GM23338 (cell line): ENCODE data around the gene HAPLN2. TPM values are rescaled to one million over a fixed set of nuclear protein-coding genes. Genes with fewer than 3 reads are reported as not detected.

Source experiments
- ATAC-seq: fragments of 200-7000 bp; cut with Tn5 transposase; 3 replicates; pipeline ENCODE4 v1.9.1; 2020
- DNase-seq: peaks from one replicate; pipeline ENCODE4 v3.0.0-alpha.2; 2015; ENCODE audit warnings: low spot score
- H2AFZ ChIP-seq: fragments of 200-600 bp; sonication (generic); 2 replicates; pipeline ENCODE4 v1.8.0; 2016; ENCODE audit warnings: antibody characterized with exemption, mild to moderate bottlenecking, moderate library complexity
- H3F3A ChIP-seq: fragments of 200-600 bp; sonication (generic); replicated peaks from 2 replicates; pipeline ENCODE4 v1.8.0; 2017; ENCODE audit warnings: antibody characterized with exemption, mixed run types, low read depth
- H3K27ac ChIP-seq: fragments of 200-600 bp; sonication (generic); 2 replicates; pipeline ENCODE4 v1.6.1; 2016; ENCODE audit warnings: low read depth
- H3K27me3 ChIP-seq: fragments of 200-600 bp; sonication (generic); 2 replicates; pipeline ENCODE4 v1.8.0; 2016; ENCODE audit warnings: mild to moderate bottlenecking, mixed run types, moderate library complexity; ENCODE audit not compliant: insufficient read depth
- H3K36me3 ChIP-seq: fragments of 200-600 bp; sonication (generic); 2 replicates; pipeline ENCODE4 v1.8.0; 2016; ENCODE audit warnings: mild to moderate bottlenecking; ENCODE audit not compliant: insufficient read depth
- H3K4me1 ChIP-seq: fragments of 200-600 bp; sonication (generic); 2 replicates; pipeline ENCODE4 v1.8.0; 2016; ENCODE audit warnings: mild to moderate bottlenecking, moderate library complexity; ENCODE audit not compliant: insufficient read depth
- H3K4me2 ChIP-seq: fragments of 200-600 bp; sonication (generic); 2 replicates; pipeline ENCODE4 v1.7.1; 2017; ENCODE audit warnings: mixed run types
- H3K4me3 ChIP-seq: fragments of 200-600 bp; sonication (generic); 2 replicates; pipeline ENCODE4 v1.6.1; 2016; ENCODE audit warnings: mixed run types
- H3K79me2 ChIP-seq: fragments of 200-600 bp; sonication (generic); replicated peaks from 2 replicates; pipeline ENCODE4 v1.8.0; 2017; ENCODE audit warnings: mild to moderate bottlenecking; ENCODE audit not compliant: insufficient read depth
- H3K9me2 ChIP-seq: fragments of 200-600 bp; sonication (generic); 2 replicates; pipeline ENCODE4 v1.8.0; 2017; ENCODE audit not compliant: insufficient read depth
- H4K20me1 ChIP-seq: fragments of 200-600 bp; sonication (generic); replicated peaks from 2 replicates; pipeline ENCODE4 v1.8.0; 2017; ENCODE audit warnings: mild to moderate bottlenecking; ENCODE audit not compliant: insufficient read depth
- H3K27ac Mint-ChIP-seq: 2 replicates; pipeline ENCODE4 v1.8.0; 2020; ENCODE audit warnings: inconsistent platforms, mild to moderate bottlenecking, moderate library complexity, mixed read lengths
- H3K27me3 Mint-ChIP-seq: 3 replicates; pipeline ENCODE4 v1.8.0; 2022; ENCODE audit warnings: low read depth, mild to moderate bottlenecking, moderate library complexity, mixed read lengths, inconsistent platforms; ENCODE audit not compliant: insufficient read depth, poor library complexity
- H3K36me3 Mint-ChIP-seq: 3 replicates; pipeline ENCODE4 v1.8.0; 2021; ENCODE audit warnings: low read depth, mild to moderate bottlenecking, inconsistent platforms, moderate library complexity, mixed read lengths
- H3K4me1 Mint-ChIP-seq: 3 replicates; pipeline ENCODE4 v1.8.0; 2020; ENCODE audit warnings: mild to moderate bottlenecking, inconsistent platforms, mixed read lengths
- H3K4me3 Mint-ChIP-seq: 3 replicates; pipeline ENCODE4 v1.8.0; 2021; ENCODE audit warnings: moderate library complexity, mild to moderate bottlenecking, inconsistent platforms, mixed read lengths
- H3K9me3 Mint-ChIP-seq: 3 replicates; pipeline ENCODE4 v1.8.0; 2020; ENCODE audit warnings: moderate library complexity, mild to moderate bottlenecking, inconsistent platforms, mixed read lengths
- CREB1 ChIP-seq: fragments of 250-450 bp; sonication (Bioruptor Pico); IDR thresholded peaks from 2 replicates; pipeline ENCODE4 v1.5.0; 2020; ENCODE audit warnings: low read depth, mild to moderate bottlenecking, moderate library complexity
- CTCF ChIP-seq, 2 experiments: fragments of 200-600 bp in 1 of 2; sonication (generic) in 1 of 2; conservative IDR thresholded peaks; 2 replicates each; pipeline versions ENCODE4 v1.5.1 to v1.6.1; 2016 to 2017; ENCODE audit warnings: antibody characterized with exemption in 2 of 2, low read depth in 2 of 2, mild to moderate bottlenecking in 2 of 2, moderate library complexity in 1 of 2
- EZH2 ChIP-seq: fragments of 200-600 bp; sonication (generic); IDR thresholded peaks from one replicate; pipeline ENCODE4 v1.8.0; 2017; ENCODE audit warnings: antibody characterized with exemption, mild to moderate bottlenecking, low read depth; ENCODE audit not compliant: unreplicated experiment
- JUNB ChIP-seq: IDR thresholded peaks from one replicate; pipeline ENCODE4 v1.6.1; 2016; ENCODE audit warnings: antibody characterized with exemption; ENCODE audit not compliant: unreplicated experiment
- REST ChIP-seq: IDR thresholded peaks from one replicate; pipeline ENCODE4 v1.6.1; 2018; ENCODE audit warnings: antibody characterized with exemption; ENCODE audit not compliant: unreplicated experiment
- ZNF114 ChIP-seq: fragments of 250-450 bp; sonication (Bioruptor Pico); IDR thresholded peaks from 2 replicates; pipeline ENCODE4 v1.5.0; 2020; ENCODE audit warnings: mild to moderate bottlenecking, moderate library complexity
- ZNF331 ChIP-seq: fragments of 250-450 bp; sonication (Bioruptor Pico); IDR thresholded peaks from 2 replicates; pipeline ENCODE4 v1.5.0; 2020; ENCODE audit warnings: low read depth, mild to moderate bottlenecking, moderate library complexity
- polyA plus RNA-seq: library from polyadenylated mRNA; unstranded; fragments of >200 nt; fragmentation: Nextera tagmentation; extraction: Ambion mirVana; gene quantifications from 2 replicates; pipeline ENCODE4 v1.2.1, GENCODE V29; 2016
- total RNA-seq: library from RNA; depleted of rRNA; stranded (reverse); fragments of >200 nt; shearing (Covaris generic); gene quantifications from 2 replicates; pipeline ENCODE4 v1.2.3, GENCODE V29; 2014
- TF ChIP-seq, protein P1 (sequence below): IDR thresholded peaks from 2 replicates; pipeline ENCODE4 v1.6.1; 2016; ENCODE audit warnings: antibody characterized with exemption

Gene HAPLN2
- total and polyA plus RNA-seq, 2 experiments from 2014 or later = 0.53 TPM; not detected in 1

- H3K27me3 ChIP-seq = peaks cover 73% of the 10 kb centered on the region
- no peaks in the 10 kb centered on the region for H4K20me1 ChIP-seq
- ATAC-seq (peak; percentile 33), DNase-seq (peak; percentile 73)
- peaks cover 6% of the 10 kb centered on the region; the same call in 1 of the 2 replicates for H3K4me1 ChIP-seq
- H3K4me3 ChIP-seq = peak overlapping the region; percentile 78
- peaks cover 12% of the 10 kb centered on the region; the same call in 1 of the 2 replicates for H3F3A ChIP-seq
- Mint-ChIP-seq H3K9me3 (no peaks in the 10 kb centered on the region; the same call in 2 of the 3 replicates), H3K4me1 (peaks cover 4% of the 10 kb centered on the region), H3K27me3 (peaks cover 50% of the 10 kb centered on the region), H3K36me3 (no peaks in the 10 kb centered on the region), H3K27ac (no peak overlapping the region), H3K4me3 (peak overlapping the region; percentile 74)
- H3K36me3 ChIP-seq = no peaks in the 10 kb centered on the region; the same call in 1 of the 2 replicates
- H3K9me2 ChIP-seq = no peaks in the 10 kb centered on the region
- H2AFZ ChIP-seq = peak overlapping the region; percentile 76
- no peaks in the 10 kb centered on the region for H3K79me2 ChIP-seq
- TF ChIP-seq, protein P1, sequence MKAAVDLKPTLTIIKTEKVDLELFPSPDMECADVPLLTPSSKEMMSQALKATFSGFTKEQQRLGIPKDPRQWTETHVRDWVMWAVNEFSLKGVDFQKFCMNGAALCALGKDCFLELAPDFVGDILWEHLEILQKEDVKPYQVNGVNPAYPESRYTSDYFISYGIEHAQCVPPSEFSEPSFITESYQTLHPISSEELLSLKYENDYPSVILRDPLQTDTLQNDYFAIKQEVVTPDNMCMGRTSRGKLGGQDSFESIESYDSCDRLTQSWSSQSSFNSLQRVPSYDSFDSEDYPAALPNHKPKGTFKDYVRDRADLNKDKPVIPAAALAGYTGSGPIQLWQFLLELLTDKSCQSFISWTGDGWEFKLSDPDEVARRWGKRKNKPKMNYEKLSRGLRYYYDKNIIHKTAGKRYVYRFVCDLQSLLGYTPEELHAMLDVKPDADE = no peak
- TF ChIP-seq JUNB = no peak
- TF ChIP-seq CTCF (conservative IDR thresholded peaks at IDR 0.05; ENCODE audit: low read depth in 2 of 2) = peak; percentile 74 to 90
- TF ChIP-seq EZH2 = peak; percentile 69
- peak overlapping the region; percentile 95 for H3K4me2 ChIP-seq
- no peak overlapping the region for H3K27ac ChIP-seq
Measured at GRCh38 chr1:156625436-156626078, 6.3 kb downstream of the HAPLN2 start.

- Histone ChIP-seq H3K9me2 (no peaks in the 10 kb centered on the region), H3K36me3 (no peaks in the 10 kb centered on the region; the same call in 1 of the 2 replicates), H3F3A (peaks cover 12% of the 10 kb centered on the region; the same call in 1 of the 2 replicates), H3K4me3 (peak overlapping the region; percentile 78; the same call in 1 of the 2 replicates), H3K27ac (no peak overlapping the region), H2AFZ (no peak overlapping the region), H3K4me2 (0 out of 2 replicates have a peak overlapping the region, but pooled peaks have one; percentile 95), H3K79me2 (no peaks in the 10 kb centered on the region), H3K27me3 (peaks cover 68% of the 10 kb centered on the region), H3K4me1 (peaks cover 6% of the 10 kb centered on the region; the same call in 1 of the 2 replicates), H4K20me1 (no peaks in the 10 kb centered on the region)
- peaks cover 50% of the 10 kb centered on the region for H3K27me3 Mint-ChIP-seq
- no peaks in the 10 kb centered on the region; the same call in 2 of the 3 replicates for H3K9me3 Mint-ChIP-seq
- H3K36me3 Mint-ChIP-seq = no peaks in the 10 kb centered on the region
- ATAC-seq = no peak
- no peak for DNase-seq
- H3K4me1 Mint-ChIP-seq = peaks cover 7% of the 10 kb centered on the region
- peak overlapping the region; percentile 69; the same call in 2 of the 3 replicates for H3K4me3 Mint-ChIP-seq
- no peak overlapping the region for H3K27ac Mint-ChIP-seq
- TF ChIP-seq REST (no peak), CREB1 (no peak), ZNF331 (CRISPR knock-in tag) (no peak), CTCF (conservative IDR thresholded peaks at IDR 0.05; ENCODE audit: low read depth in 2 of 2) (no peak; a peak in 2 of 4 replicates), ZNF114 (CRISPR knock-in tag) (no peak)
- TF ChIP-seq, protein P1 = no peak
Measured at GRCh38 chr1:156626079-156626438, 6.8 kb downstream of the HAPLN2 start.
